Measurements from ENCODE around the gene SNRNP200.

- TF ChIP-seq PATZ1 (CRISPR knock-in tag; IDR thresholded peaks at IDR 0.05; ENCODE audit: borderline replicate concordance), result no peak
- TF ChIP-seq ZFP30 (CRISPR knock-in tag; IDR thresholded peaks at IDR 0.05), result no peak
- no peak for TF ChIP-seq ISL1 (CRISPR knock-in tag; IDR thresholded peaks at IDR 0.05)
Measured at GRCh38 chr2:96233436-96233835, 71.9 kb downstream of the SNRNP200 start.

All from SK-N-SH treated with all-trans-retinoic acid at 6 μM for 48 hours (cell line).